Measurements from ENCODE around the gene RSPO3. TPM values are rescaled to one million over a fixed set of nuclear protein-coding genes. Genes with fewer than 3 reads are reported as not detected.

Gene RSPO3
- total and polyA plus RNA-seq, 9 of the 15 experiments (the other 6 are each of a cell fraction or from before 2014, with no cell fraction given) = not detected

GRCh38 chr6:127128066-127128465 is 9.6 kb downstream of the RSPO3 start:
- no peak for TF ChIP-seq ZNF583 (CRISPR knock-in tag; IDR thresholded peaks at IDR 0.05)
- no peak for TF ChIP-seq ZNF184 (CRISPR knock-in tag; IDR thresholded peaks at IDR 0.05)
- TF ChIP-seq GTF2F1 (IDR thresholded peaks at IDR 0.05; ENCODE audit: low read depth, low read length) = no peak
- no peak for TF ChIP-seq ATF3 (IDR thresholded peaks at IDR 0.05)
- TF ChIP-seq ATF3 (CRISPR knock-in tag; conservative IDR thresholded peaks at IDR 0.05) = no peak
- no peak for TF ChIP-seq FOXP1 (CRISPR knock-in tag; IDR thresholded peaks at IDR 0.05)
- no peak for TF ChIP-seq GABPA (tag; conservative IDR thresholded peaks at IDR 0.05; ENCODE audit: low read depth)
- no peak for TF ChIP-seq POLR3G (IDR thresholded peaks at IDR 0.05; ENCODE audit: extremely low read depth, insufficient read length, insufficient replicate concordance)
- no peak for TF ChIP-seq NFATC3 (IDR thresholded peaks at IDR 0.05)
- TF ChIP-seq CHD4 (IDR thresholded peaks at IDR 0.05; ENCODE audit: insufficient read depth, insufficient replicate concordance, low read depth, low read length, poor library complexity, severe bottlenecking) = no peak
- no peak for TF ChIP-seq ZBTB33 (CRISPR knock-in tag; IDR thresholded peaks at IDR 0.05)
- no peak for TF ChIP-seq ZNF445 (CRISPR knock-in tag; IDR thresholded peaks at IDR 0.05; ENCODE audit: low read depth)
- no peak for TF ChIP-seq POLR2A (conservative IDR thresholded peaks at IDR 0.05)
- no peak for TF ChIP-seq FOXK1 (CRISPR knock-in tag; IDR thresholded peaks at IDR 0.05; ENCODE audit: borderline replicate concordance)
- no peak for TF ChIP-seq KAT7 (CRISPR knock-in tag; IDR thresholded peaks at IDR 0.05; ENCODE audit: borderline replicate concordance)
- no peak for TF ChIP-seq NFRKB (IDR thresholded peaks at IDR 0.05; ENCODE audit: low read depth)
- no peak for TF ChIP-seq NR1H2 (CRISPR knock-in tag; IDR thresholded peaks at IDR 0.05)
- no peak for TF ChIP-seq ATF2 (CRISPR knock-in tag; IDR thresholded peaks at IDR 0.05)
- no peak for TF ChIP-seq MYBL2 (IDR thresholded peaks at IDR 0.05; ENCODE audit: low read depth)
- TF ChIP-seq MYBL2 (CRISPR knock-in tag; IDR thresholded peaks at IDR 0.05; ENCODE audit: borderline replicate concordance) = no peak
- TF ChIP-seq ZFPM2 (CRISPR knock-in tag; IDR thresholded peaks at IDR 0.05) = no peak
- TF ChIP-seq BRCA1 (IDR thresholded peaks at IDR 0.05) = no peak
- no peak for TF ChIP-seq BRCA1 (CRISPR knock-in tag; IDR thresholded peaks at IDR 0.05)
- POLR2A ChIA-PET = no interaction called here
- in situ Hi-C loops (cut with MboI) = no loop called here
- ATAC-seq = no peak
- Histone ChIP-seq H2AFZ (ENCODE audit: low read depth, low read length) (no peak overlapping the region), H3K4me1 (replicated peaks in 1 of 2; ENCODE audit: control insufficient read depth in 2 of 2, insufficient read depth in 2 of 2, low read length in 2 of 2) (no peaks in the 10 kb centered on the region), H3K9me1 (ENCODE audit: control insufficient read depth, insufficient read depth, low read length) (no peaks in the 10 kb centered on the region), H3K27me3 (ENCODE audit: control insufficient read depth in 2 of 2, insufficient read depth in 2 of 2, low read length in 2 of 2) (no peaks in the 10 kb centered on the region), H3K79me2 (ENCODE audit: control insufficient read depth, insufficient read depth, low read length) (no peaks in the 10 kb centered on the region), H3K4me3 (no peak overlapping the region), H3K9ac (ENCODE audit: insufficient read depth in 1 of 2, low read depth in 2 of 2, low read length in 2 of 2) (no peak overlapping the region), H3K27ac (ENCODE audit: extremely low read depth, low read depth, low read length) (no peak overlapping the region), H3K9me3 (replicated peaks; ENCODE audit: control insufficient read depth, insufficient read depth, low read depth, low read length) (no peaks in the 10 kb centered on the region), H4K20me1 (replicated peaks; ENCODE audit: control insufficient read depth, insufficient read depth, low read length) (no peaks in the 10 kb centered on the region), H3K4me2 (ENCODE audit: insufficient read depth, low read length) (no peak overlapping the region), H3K36me3 (ENCODE audit: control insufficient read depth, insufficient read depth, low read length) (no peaks in the 10 kb centered on the region)
- CTCF ChIA-PET (ENCODE audit: low intra/inter-chr PET ratio) = no interaction called here
- FAIRE-seq = no peak
- no TSS peak for BruUV-seq (replicated peaks)
- WGBS (ENCODE audit: insufficient coverage, low coverage, missing lambda C conversion rate) = 0% methylated on average over 1 of the region's 1 CpG
- intact Hi-C loops (cut with micrococcal nuclease) = no loop called here
- DNase-seq (ENCODE audit: extremely low read depth in 1 of 4, low spot score in 3 of 4) = no peak

Data from K562 (cell line).